HG03280 (cell line): ENCODE results near the gene CYGB.

Experiments
- ATAC-seq: cut with Tn5 transposase; IDR thresholded peaks from one replicate; pipeline ENCODE4 v1.9.1; 2021; ENCODE audit warnings: mild to moderate bottlenecking, moderate library complexity; ENCODE audit not compliant: unreplicated experiment

Gene CYGB

GRCh38 chr17:76487451-76488192 is 49.9 kb downstream of the CYGB start:
- no peak for ATAC-seq

- ATAC-seq, result no peak
Observed at GRCh38 chr17:76485569-76485968, 51.9 kb downstream of the CYGB start.

GRCh38 chr17:76484228-76484725 is 53.2 kb downstream of the CYGB start:
- ATAC-seq, result no peak

GRCh38 chr17:76481071-76481655 is 56.3 kb downstream of the CYGB start:
- ATAC-seq, result peak; percentile 58

- ATAC-seq, result no peak
Observed at GRCh38 chr17:76480632-76481031, 56.9 kb downstream of the CYGB start.

- no peak for ATAC-seq
Observed at GRCh38 chr17:76479515-76480060, 57.9 kb downstream of the CYGB start.

- ATAC-seq, result no peak
Observed at GRCh38 chr17:76478730-76479514, 58.6 kb downstream of the CYGB start.

- no peak for ATAC-seq
Observed at GRCh38 chr17:76478097-76478496, 59.4 kb downstream of the CYGB start.

- ATAC-seq, result no peak
Observed at GRCh38 chr17:76477576-76477975, 59.9 kb downstream of the CYGB start.
